HG02763 (cell line): Measurements from ENCODE around the gene CBY1.

Experiments used
- ATAC-seq: cut with Tn5 transposase; IDR thresholded peaks from one replicate; pipeline ENCODE4 v1.9.1; 2021; ENCODE audit warnings: mild to moderate bottlenecking, moderate library complexity; ENCODE audit not compliant: unreplicated experiment

The CBY1 gene

DNA sequence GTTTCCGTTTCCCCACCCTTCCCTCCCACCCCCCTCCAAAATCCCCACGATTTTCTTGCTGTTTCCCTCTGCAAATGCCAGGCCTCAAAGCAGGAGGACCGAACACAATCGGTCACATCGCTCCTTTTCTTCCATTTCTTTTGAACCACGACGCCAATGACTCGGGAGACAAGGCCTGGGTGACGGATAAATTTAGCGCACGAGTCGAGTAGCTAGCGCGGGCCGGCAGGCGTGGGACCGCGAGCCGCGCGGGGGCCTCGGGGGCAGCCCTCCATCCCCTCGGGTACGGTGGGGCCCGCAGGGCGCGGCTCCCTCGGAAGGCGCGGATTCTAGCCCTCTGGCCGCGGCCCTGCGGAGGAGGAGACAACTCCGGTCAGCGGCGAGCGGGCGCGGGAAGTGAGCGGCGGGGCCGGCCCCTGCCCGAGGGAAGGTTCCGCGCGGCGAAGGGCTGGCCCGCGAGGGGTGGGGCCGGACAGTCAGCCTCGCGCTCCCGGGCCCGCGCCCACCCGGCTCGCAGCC lies 43.9 kb downstream of the CBY1 start:
- no peak for ATAC-seq

GRCh38 chr22:38700789-38701628 lies 44.6 kb downstream of the CBY1 start, which contains the start of gene JOSD1:
TSS of gene JOSD1 (minus strand) at chr22:38700943. CDS start at chr22:38699987, 956 bp downstream.
- peak; percentile 39 for ATAC-seq

- no peak for ATAC-seq
These were observed 48.3 kb downstream of the CBY1 start for GRCh38 chr22:38704654-38705234.

DNA sequence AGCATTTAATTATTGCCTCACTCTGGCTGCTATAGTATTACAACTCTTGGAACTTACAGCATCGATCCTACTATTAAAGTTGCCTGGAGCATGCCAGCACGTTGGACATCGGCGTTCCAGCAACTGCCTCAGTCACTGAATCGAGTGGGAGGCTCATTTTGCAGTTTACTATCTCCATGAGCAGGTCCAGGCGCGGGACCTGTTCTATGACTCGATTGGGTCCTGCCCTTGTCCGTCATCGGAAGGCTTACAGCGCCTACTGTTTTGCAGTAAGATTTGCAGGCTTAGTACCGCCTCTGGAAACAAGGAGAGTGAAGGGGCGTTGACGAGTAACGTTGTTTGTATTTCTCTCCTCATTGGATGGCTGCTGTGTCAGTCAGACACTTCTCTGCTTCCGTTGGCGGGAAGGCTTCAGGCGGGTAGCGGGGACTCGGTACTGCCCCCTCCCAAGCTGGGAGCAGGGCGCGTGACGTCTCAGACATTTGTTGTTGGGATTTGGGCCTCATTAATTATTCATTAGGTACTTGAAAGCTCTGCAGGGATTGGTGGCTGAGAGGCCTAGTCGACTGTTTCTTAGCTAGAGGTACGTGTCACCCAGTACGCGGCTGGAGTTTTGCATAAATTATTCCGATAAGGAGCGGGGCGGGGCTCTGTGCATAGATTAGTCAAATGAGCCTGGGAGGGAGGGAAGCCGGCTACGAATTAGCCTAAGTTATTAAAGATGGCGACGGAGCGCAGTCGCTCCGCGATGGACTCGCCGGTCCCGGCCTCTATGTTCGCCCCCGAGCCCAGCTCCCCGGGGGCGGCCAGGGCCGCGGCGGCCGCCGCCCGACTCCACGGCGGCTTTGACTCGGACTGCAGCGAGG lies 49.0 kb downstream of the CBY1 start, which contains the start of gene GTPBP1:
Gene GTPBP1 (plus strand): TSS at position 710 of the 866 bp plus-strand sequence. CDS start 12 bp downstream, at position 722.
- ATAC-seq = peak; percentile 71

DNA sequence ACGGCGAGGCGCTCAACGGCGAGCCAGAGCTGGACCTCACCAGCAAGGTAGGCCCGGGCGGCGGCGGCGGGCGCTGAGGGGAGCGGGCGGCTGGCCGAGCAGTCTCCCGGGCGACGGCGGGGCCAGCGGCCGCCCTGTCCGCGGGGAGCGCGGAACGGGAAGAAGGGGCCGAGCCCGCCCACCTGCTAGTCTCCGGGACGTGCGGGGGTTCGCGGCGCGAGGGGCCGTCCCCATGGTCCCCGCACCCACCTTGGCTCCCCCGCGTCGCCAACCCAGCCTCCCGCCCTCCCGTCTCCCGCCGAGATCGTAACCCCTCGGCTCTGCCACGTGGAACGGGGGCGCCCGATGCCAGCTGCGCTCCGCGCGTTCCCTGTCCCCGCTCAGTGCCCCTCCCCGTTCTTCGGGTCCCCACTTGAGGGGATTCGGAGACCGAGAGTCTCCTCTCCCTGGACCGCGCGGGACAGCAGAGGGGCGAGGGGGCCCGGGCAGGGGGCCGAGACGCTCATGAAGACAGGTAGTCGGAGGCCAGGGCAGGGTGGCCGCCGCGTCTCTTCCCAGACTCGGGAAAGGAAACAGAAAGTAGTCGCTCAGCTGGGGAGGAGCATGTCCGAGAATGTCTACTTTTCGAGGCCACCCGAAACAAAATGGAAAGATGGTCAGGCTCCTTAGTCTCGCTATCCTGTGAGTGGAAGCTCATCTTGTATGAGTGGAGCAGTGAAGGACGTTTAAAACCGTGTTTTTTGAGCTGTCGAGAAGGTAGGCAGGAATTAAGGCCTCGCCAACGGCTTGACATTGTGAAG lies 49.9 kb downstream of the CBY1 start:
- ATAC-seq = peak; percentile 2

GRCh38 chr22:38706901-38707195 lies 50.4 kb downstream of the CBY1 start:
- no peak for ATAC-seq

DNA sequence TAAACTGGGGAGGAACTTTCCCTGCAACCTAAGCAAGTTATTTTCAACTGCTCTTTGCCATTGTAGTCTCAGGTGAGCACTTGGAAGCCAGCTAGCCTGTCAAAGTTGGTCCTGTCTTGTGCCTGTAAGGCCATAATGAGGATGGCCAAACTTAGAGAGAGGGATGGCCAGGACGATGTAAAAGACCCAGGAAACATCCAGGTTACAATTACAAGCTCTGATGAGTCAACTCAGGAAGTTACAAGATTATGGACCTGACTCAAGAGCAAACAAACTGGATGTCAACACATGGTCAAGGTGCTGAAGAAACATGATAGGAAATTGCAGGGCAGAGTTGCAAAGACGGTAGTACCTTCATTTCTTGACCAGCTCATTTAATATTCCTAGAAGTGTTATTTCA lies 50.9 kb downstream of the CBY1 start:
- no peak for ATAC-seq

DNA sequence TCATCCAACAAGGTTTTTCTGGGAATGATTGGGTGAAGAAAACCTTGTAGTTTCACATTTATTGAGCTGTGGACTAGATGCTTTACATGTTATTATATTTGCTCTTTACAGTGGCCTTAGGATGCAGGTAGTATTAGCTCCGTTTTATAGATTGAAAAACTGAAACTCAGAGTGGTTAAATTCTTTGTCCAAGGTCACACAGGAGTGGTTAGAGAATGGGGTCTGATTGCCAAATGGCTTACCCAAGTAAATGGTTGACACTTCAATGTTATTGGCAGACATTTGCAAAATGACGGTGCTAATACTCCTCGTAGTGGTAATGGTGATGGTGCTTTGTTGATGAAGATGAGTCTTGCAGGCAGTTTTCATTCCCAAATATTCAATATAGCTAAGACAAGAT lies 51.5 kb downstream of the CBY1 start:
- no peak for ATAC-seq

GRCh38 chr22:38709306-38709705 lies 52.9 kb downstream of the CBY1 start:
- ATAC-seq = no peak

GRCh38 chr22:38710351-38710750 lies 53.9 kb downstream of the CBY1 start:
- ATAC-seq = no peak

- ATAC-seq = no peak
These were observed 54.4 kb downstream of the CBY1 start for GRCh38 chr22:38710866-38711265.

GRCh38 chr22:38712486-38713207 lies 56.2 kb downstream of the CBY1 start:
- no peak for ATAC-seq

- ATAC-seq = no peak
These were observed 57.5 kb downstream of the CBY1 start for GRCh38 chr22:38713921-38714320.

- no peak for ATAC-seq
These were observed 58.8 kb downstream of the CBY1 start for GRCh38 chr22:38715176-38715764.

DNA sequence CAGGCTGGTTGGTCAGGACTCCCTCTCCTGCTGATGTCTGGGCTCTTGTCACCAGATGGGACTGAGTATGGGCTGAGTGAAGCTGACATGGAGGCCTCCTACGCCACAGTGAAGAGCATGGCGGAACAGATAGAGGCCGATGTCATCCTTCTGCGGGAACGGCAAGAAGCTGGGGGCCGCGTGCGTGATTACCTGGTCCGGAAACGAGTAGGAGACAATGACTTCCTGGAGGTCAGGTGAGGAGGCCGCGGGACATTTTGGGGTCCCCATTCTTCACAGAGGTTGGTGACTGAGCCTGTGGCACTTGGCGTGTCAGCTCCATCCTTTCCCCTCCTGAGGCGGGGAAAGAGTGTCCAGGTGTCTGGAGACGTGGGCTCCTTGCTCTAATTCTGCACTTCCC lies 59.4 kb downstream of the CBY1 start:
- no peak for ATAC-seq

- ATAC-seq = no peak
These were observed 59.8 kb downstream of the CBY1 start for GRCh38 chr22:38716271-38716670.

GRCh38 chr22:38716826-38717225 lies 60.4 kb downstream of the CBY1 start:
- no peak for ATAC-seq

GRCh38 chr22:38717244-38717643 lies 60.8 kb downstream of the CBY1 start:
- ATAC-seq = no peak

DNA sequence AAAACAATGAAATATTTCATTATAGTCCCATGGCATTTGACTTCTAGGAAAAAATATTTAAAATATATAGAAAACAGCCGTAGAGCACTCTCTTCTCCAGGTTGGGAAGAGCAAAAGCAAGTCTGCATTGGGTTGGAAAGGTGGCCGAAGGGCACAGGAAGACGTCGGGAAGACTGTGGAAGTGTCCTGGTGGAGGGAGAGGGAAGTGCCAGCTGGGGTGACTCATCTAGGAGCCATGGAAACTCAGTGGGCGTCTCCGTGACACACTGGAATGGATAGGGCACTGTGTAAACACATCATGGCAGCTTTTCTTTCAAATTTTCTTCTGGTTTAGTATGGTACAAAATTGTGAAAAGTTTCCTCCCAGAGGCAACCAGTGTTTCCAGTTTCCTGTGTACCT lies 62.0 kb downstream of the CBY1 start:
- no peak for ATAC-seq
